NK-92 (cell line): ENCODE results near the gene SMAD2.
"Not testable (repeated sequence)": the region's sequence is repeated elsewhere in the genome, so short reads cannot be mapped to it uniquely, and the experiment has no call there.

Experiments used
- DNase-seq: peaks from one replicate; lab custom pipeline; 2025; ENCODE audit not compliant: unreplicated experiment; lab: John Stamatoyannopoulos, UW

The SMAD2 gene

GRCh38 chr18:47795434-47795814, 135.0 kb downstream of the SMAD2 start:
- no peak for DNase-seq

- no peak for DNase-seq
Observed at GRCh38 chr18:47794725-47795433, 135.6 kb downstream of the SMAD2 start.

GRCh38 chr18:47793609-47794008, 136.8 kb downstream of the SMAD2 start:
- no peak for DNase-seq

GRCh38 chr18:47791461-47791985, 138.9 kb downstream of the SMAD2 start:
- no peak for DNase-seq

GRCh38 chr18:47790036-47790435, 140.4 kb downstream of the SMAD2 start:
- DNase-seq = no peak

- no peak for DNase-seq
Observed at GRCh38 chr18:47788621-47789020, 141.8 kb downstream of the SMAD2 start.

GRCh38 chr18:47781561-47781960, 148.9 kb downstream of the SMAD2 start:
- DNase-seq = no peak

GRCh38 chr18:47780011-47780725, 150.3 kb downstream of the SMAD2 start:
- no peak for DNase-seq

GRCh38 chr18:47779381-47779780, 151.1 kb downstream of the SMAD2 start:
- DNase-seq = no peak

- no peak for DNase-seq
Observed at GRCh38 chr18:47777626-47778025, 152.8 kb downstream of the SMAD2 start.

- DNase-seq = no peak
Observed at GRCh38 chr18:47775961-47776360, 154.5 kb downstream of the SMAD2 start.

GRCh38 chr18:47773931-47774330, 156.5 kb downstream of the SMAD2 start:
- DNase-seq = no peak

GRCh38 chr18:47772374-47773248, 157.8 kb downstream of the SMAD2 start:
- DNase-seq = no peak

GRCh38 chr18:47771922-47772321, 158.5 kb downstream of the SMAD2 start:
- no peak for DNase-seq

GRCh38 chr18:47767699-47768098, 162.8 kb downstream of the SMAD2 start:
- DNase-seq = no peak

GRCh38 chr18:47767198-47767597, 163.3 kb downstream of the SMAD2 start:
- not testable (repeated sequence) for DNase-seq
